Muscle of arm (tissue), 14 donors: ENCODE measurements around the gene BIN2. TPM values are rescaled to one million over a fixed set of nuclear protein-coding genes. Genes with fewer than 3 reads are reported as not detected.

ENCODE experiments used
- DNase-seq: peaks from one replicate; pipeline ENCODE4 v3.0.0-alpha.2; 2013
- long read RNA-seq, 11 donors: transcript quantifications; one replicate each; lab custom pipeline, GENCODE V29; 2026
- polyA plus RNA-seq, 12 donors: library from polyadenylated mRNA; unstranded; fragments of 120-200 nt; gene quantifications; one replicate each; pipeline ENCODE4 v1.2.1, GENCODE V29; 2013; ENCODE audit not compliant: insufficient read length in 12 of 12

Gene BIN2
- 10 to 100 TPM in 1 of 12 donors, 1 to 10 TPM in 9, not detected in 2; 1.7 to 11.7 (median 2.3) TPM for polyA plus RNA-seq
- long read RNA-seq, donor 1, result 0 reads
- long read RNA-seq, donor 2, result 0 reads
- long read RNA-seq, donor 3, result 0 reads
- long read RNA-seq, donor 4, result 0 reads
- long read RNA-seq, donor 5, result 0 reads
- long read RNA-seq, donor 6, result 0 reads
- long read RNA-seq, donor 7, result 0 reads
- long read RNA-seq, donor 8, result 0 reads
- long read RNA-seq, donor 9, partial matches to known transcripts, result 0 of 1 reads
- long read RNA-seq, donor 9, other reads (novel, unspliced or antisense), result 0 of 1 reads
- long read RNA-seq, donor 10, partial matches to known transcripts, result 0 of 1 reads
- long read RNA-seq, donor 10, other reads (novel, unspliced or antisense), result 0 of 1 reads
- long read RNA-seq, donor 11, result 0 reads

DNA sequence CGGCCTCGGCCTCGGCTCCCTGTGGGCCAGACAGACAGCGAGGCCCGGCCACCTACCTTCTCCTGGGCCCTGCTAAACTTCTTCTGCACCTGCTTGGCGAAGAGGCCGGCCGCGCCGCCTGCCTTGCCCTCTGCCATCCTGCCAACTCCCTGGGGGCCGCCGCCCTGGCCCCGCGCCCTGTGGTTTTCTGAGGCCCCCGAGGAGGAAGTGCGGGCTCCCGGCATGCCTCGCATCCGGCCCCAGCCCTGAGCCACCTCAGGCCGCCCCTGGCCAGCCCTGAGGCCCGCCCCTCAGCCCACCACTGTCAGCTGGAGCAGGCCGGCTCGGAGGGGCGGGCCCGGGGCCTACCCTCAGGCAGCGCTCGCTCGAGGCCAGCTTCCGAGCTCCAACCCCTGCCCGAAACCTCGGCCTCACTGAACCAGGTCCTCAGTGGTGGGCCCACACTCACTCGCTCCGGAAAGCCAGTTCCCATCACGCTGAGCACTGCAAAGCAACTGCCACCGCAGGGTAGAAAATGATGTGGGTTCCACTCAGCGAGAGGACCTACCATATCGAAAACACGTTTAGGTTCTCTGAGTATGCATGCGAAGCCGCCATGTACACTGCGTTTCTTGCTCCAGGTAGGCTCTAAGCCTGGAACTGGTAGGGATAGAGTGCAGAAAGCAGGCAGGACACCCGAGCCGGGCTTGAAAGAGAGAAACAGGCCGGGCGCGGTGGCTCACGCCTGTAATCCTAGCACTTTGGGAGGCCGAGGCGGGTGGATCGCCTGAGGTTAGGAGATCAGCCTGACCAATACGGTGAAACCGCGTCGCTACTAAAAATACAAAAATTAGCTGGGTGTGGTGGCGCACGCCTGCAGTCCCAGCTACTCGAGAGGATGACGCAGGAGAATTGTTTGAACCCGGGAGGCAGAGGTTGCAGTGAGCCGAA, at the start of gene BIN2:
Gene BIN2, minus strand, starts transcription at position 209 of the 930 bp plus-strand sequence. Its CDS starts 72 bp downstream, at position 137.
- DNase-seq, result no peak

DNA sequence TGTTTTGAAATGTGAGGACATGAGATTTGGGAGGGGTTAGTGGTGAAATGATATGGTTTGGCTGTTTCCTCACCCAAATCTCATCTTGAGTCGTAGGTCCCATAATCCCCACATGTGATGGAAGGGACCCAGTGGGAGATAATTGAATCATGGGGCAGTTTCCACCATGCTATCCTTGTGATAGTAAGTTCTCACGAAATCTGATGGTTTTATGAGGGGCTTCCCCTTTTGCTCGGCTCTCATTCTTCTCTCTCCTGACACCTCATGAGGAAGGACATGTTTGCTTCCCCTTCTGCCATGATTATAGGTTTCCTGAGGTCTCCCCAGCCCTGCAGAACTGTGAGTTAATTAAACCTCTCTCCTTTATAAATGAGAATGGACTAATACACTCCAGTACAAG, 49.2 kb upstream of the BIN2 start:
- no peak for DNase-seq

DNA sequence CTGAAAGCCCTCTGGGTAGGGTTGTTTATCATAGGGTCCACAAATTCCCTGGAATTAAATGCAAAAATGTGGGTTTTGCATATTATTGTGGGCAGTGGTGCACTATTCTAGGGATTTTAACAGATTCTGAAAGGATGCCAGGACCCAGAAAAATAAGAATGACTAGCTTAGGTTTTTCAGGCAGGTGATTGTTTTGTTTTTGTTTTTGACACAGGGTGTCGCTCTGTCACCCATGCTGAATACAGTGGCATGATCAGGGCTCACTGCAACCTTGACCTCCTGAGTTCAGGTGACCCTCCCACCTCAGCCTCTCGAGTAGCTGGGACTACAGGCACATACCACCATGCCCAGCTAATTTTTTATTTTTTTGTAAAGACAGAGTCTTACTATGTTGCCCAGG, 48.0 kb upstream of the BIN2 start:
- no peak for DNase-seq

DNA sequence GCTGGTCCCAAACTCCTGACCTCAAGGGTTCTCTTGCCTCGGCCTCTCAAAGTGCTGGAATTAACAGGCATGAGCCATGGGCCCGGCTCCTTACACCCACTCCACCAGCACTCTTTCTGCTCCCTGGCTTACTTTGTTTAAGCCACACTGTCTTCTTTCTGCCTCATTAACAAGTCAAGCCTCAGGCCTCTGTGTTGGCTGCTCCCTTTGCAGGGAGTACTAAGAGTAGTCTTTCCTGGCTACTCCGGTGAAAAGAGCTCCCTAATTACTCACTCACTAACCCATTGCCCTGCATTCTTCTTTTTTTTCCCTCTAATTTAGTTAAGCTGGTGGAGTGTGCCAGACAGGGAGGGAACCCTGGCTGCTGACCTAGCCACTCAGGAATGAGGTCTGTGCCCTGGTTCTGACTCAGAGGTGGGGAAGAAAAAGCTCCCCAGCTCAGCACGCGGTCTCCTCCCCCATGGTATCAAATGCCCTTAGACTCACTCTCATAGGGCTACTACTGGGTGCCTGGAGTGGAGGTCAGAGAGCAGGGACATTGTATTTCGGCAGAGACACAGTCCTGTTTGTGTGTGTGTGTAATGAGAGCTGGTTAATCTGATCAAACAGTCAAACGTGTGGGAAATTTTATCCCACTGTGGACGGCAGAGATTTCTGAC, 47.5 kb upstream of the BIN2 start:
- DNase-seq, result no peak

DNA sequence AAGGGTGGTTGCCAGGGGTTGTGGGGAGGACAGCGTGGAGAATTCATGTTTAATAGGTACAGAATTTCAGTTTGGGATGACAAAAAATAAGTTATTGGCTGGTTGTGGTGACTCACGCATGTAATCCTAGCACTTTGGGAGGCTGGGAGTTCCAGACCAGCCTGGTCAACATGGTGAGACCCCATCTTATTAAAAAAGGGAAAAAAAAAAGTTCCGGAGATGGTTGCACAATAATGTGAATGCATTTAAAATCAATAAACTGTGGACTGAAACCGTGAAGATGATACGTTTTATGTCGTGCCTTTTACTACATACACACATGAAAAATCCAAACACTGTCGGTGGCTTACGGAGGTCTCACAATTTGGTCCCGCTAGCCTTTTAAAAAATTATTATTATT, 46.7 kb upstream of the BIN2 start:
- no peak for DNase-seq

DNA sequence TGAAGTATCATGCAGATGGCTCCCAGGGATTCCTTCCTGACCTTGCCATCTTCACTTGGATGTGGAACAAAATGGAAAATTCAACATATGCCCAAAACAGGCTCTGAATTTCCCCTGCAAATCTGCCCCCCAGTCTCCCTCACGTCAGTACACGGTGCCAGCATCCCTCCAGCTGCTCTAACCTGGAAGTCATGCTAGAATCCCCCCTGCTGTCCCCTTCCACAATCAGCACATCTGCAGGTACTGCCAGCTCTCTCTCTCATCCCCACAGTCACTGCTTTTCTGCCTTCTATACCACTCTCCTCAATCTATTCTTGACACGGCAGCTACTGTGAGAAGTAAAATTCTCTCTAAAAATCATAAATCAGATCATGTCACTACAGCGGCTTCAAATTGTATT, 45.6 kb upstream of the BIN2 start:
- DNase-seq, result no peak

DNA sequence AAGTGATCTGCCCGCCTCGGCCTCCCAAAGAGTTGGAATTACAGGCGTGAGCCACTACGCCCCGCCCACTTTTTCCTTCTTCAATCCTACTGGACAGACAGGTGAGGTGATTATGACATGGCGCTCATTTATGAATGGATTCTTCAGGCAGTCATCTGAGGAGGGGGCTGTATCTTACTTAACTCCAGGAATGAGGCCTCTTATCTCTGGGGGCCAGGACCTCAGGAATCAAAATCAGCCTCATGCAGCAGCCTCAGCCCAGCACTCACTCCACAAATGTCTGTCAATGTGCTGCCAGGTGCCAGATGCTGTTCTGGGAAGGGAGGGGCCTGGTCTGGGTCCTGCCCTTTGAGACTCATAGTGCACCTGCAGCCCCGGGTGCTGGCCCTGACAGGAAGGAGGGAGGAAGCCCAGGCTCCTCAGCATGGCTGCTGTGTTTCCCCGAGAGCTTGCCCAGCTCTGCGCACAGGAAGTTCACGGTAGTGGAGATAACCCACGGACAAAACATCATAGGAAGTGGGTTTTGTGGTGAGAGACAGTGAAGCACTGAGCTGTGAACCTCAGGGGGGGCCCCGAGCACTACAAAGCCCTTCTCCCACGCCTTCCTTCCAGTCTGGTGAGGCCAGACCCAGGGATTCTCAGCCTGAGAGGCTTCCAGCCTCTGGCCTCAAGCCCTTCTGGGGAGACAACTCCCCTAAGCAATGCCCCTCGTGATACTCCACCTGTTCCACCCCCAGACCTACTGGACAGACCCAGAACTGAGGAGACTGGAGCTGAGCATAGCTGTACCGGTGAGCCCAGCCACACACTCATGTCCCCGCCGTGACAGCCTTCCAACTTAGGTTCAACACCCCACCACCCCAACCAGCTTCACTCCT, 44.9 kb upstream of the BIN2 start:
- no peak for DNase-seq

DNA sequence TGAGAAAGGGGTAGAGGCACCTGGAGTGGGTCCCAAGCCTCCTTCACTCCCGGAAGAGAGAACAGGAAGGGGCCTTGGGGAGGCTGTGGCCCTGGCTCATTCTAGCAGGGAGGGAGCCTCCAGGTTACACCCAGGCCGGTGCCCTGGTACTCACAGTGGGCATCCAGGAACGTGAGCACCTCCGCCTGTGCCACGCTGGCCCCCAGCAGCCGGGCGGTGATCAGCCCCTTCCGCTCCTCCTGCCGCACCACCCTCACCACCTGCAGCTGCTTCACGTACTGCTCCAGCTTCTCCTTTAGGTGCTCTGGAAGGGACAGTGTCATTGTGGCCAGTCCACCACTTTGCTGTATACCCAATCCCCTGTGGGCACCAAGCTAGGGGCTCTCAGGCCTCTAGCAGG, 41.3 kb upstream of the BIN2 start:
- no peak for DNase-seq

DNA sequence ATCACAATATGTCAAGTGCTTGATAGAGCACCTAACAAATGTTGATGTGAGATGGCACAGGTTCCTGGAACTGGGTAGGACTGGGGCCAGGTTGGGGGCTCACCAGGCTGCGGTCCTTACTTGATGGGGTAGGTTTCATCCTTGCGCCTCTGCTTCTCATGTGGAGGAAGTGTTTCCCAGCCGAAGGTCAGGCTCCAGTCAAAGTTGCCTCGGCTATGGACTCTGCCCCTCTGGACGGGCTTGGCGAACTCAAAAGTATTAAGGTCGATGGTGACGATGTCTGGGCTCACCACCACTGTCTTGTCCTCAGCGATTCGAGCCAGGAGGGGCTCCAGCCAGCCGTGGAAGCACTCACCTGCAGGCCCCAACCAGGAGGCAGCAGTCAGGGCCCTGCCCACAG, 40.0 kb upstream of the BIN2 start:
- DNase-seq, result no peak

DNA sequence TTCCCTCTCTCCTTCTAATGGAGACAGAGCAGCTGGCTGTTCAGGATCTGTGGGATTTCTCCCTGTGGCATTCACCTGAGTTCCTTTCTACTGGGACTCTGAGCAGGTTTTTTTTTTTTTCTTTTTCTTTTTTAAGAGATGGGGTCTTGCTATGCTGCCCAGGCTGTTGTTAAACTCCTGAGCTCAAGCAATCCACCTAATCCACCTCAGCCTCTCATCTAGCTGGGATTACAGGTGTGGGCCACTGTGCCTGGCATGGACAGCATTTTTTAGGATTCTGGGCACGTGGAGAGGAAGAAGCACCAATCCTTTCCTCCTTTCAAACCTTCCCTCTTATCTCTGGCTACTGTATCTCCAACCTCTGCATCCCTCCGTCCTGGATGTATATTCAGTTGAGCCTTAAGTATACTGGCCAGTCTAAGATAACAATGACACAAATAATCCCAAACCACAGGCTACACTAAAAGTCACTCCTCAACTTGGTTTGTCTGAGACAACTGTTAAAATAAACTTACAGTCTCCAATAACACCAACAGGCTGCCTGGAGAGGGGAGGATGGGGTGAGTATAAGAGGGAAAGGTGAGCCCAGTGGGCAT, 38.9 kb upstream of the BIN2 start:
- DNase-seq, result no peak

DNA sequence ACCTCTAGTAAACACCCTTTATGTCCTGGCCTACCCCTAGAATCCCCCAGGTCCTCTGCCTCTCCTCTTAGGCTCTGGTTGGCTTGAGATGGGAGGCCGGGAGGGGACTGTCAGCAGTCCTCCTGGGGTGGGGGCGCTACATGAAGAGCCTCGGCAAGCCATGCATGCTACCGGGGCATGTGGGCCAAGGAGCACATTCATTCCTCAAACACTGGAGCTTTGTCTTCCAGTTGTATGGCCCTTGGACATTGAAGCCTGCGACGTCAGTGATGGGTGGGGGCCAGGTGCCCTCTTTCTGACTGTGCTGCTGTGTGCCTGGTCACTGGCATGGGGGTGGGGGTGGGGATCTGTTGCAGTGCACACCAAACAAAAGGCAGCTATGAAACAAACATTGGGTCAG, 38.3 kb upstream of the BIN2 start:
- DNase-seq, result no peak

DNA sequence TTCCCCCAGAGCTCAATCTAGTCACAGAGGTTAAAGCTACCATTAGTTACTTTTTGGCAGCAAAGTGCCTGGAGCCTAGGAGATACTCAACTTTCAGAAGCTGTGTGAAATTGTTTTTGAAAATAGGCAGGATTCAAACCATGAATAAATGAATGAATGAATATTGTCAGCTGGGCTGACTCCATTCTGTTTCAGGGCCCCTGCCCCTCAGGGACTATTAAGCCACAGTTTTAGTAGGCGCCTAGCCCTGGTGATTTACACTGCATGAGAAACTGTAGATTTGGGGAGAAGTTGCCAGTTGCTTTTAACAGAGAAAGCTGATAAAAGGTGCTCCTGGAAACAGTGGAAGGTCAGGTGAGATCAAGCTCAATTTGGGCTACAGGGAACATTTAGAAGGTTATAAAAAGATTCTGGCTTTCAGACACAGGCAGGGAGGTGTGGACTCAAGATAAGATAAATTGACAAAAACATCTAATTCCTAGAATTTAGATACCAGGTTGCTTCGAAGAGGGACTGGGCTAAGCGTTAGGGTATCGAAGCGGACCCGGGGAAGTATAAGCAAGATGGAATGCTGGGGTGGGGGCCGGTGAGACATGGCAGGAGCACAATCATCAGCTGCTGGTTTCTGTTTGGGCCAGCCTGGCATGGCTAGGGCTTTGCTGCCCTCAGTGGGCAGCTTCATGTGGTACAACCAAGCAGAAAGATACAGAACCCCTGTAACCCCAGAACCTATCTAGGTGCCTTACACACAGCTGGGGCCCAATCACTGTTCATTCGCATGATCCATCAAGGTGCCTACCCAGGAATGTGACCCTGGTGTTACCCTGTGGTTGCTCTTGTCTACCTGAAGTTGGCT, 37.4 kb upstream of the BIN2 start:
- no peak for DNase-seq

DNA sequence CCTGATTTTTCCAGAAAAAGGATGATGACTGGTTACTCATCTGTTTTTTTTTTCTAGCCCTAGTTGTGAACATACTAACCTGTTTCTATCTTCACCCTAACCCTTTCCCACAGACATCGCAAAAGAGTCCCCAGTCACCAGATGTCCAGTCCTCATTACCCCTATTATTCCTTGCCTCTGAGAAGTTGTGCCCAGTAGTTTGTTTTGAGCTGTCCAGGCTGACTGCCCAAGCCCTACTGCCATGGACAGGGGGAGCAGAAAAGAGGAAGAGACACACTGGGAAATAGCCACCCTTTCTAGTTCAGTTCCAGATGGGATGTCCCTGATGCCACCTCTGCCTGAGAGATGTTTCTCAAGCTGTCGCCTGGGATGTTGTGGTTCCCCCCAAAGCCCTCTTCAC, 36.3 kb upstream of the BIN2 start:
- no peak for DNase-seq

DNA sequence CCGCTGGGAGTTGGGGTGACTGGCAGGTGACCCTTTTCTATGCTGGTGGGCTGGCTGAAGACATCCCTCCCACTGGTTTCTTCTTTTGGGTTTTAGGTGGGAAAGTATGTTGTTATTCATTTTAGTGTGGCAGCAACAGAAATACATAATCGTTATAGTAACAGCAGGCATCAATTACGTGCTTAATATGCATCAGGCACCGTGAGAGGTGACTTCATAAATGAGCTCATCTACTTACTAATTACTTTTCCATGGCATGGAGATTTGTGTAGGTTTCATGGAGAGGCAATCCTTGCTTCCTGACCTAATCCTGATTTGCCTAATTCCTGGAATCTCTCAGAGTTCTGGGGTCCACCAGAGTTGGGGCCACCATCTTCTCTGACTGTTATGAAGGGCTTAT, 35.9 kb upstream of the BIN2 start:
- DNase-seq, result no peak

DNA sequence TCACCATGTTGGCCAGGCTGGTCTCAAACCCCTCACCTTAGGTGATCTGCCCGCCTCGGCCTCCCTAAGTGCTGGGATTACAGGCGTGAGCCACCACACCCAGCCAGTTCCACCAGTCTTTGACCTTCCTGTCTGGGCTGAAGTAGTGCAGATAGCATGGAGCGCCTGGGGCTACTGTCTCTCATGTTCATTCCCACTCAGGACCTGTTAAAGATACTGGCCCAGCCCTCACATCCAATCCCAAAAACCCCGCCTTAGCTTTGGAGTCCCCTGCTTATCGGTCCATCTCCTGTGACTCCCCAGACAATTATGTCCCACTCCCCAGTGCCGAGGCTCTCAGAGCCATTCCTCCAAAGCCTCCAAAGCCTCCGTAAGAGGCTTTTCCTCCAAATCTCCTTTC, 34.5 kb upstream of the BIN2 start:
- DNase-seq, result no peak

DNA sequence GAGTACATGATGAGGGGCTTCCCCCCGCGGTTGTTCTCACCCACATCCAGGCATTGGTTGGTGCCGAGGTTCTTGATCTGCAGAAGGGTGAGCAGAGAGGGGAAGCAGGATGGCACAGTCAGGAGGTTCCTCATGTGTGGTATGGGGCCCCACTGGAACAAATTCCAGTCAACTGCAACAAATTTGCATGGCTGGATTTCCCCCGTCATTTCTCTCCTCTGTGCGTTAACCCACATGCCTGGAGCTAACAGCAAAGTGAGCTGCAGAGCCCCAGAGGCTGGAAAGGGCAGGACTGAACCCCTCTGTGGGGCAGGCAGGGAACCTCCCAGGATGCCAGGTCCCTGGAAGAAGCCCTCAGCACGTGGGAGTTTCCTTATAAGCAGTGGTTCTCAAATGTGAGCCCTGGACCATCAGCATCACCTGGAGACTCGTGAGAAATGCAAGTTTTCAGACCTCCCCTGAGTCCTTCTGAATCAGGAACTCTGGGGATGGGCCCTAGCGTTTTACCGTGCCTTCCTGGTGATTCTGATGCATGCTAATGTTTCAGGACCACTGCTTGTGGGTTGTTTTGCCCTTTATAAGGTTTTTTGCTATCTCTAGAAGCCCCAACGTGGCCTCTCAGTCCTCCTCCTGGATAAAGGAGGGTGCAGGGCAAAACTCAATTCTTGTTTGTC, 33.5 kb upstream of the BIN2 start:
- no peak for DNase-seq

DNA sequence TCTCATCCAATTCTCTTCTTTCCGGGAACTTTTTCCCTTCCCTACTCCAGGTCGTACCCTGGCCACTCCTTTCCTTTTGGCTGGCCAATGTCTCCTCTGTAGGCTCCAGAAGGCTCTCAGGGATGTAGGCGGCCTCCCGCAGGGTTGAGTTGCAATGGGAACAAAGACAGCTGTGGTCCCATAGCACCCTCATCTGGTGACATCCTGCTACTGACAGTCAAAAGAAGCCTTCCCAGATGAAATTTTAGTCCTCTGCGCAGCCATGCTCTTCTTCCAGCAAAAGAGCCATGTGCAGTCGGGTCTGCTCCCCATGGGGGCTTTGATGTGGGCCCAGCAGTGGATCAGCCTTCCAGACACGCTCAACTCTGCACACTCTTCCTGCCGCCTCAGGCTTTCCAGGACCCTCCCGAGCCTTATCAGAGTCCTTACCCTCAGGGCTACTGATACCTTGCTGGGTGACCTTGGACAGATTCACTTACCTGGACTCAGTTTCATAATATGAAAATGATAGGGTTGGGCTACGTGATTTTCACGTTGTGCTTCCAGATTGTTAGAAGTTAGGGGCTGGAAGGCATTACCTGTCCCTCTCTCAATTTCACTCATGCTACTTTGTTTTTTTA, 28.0 kb upstream of the BIN2 start:
- no peak for DNase-seq

DNA sequence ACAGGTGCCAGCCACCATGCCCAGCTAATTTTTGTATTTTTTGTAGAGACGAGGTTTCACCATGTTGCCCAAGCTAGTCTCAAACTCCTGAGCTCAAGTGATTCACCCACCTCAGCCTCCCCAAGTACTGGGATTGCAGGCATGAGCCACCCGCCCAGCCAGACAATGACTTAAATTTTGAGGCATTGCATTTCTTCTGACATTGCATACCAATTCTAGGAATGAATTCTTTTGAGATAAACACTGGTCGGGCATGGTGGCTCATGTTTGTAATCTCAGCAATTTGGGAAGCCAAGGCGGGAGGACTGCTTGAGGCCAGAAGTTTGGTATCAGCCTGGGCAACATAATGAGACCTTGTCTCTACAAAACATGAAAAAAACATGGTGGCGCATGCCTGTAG, 25.1 kb upstream of the BIN2 start:
- no peak for DNase-seq

DNA sequence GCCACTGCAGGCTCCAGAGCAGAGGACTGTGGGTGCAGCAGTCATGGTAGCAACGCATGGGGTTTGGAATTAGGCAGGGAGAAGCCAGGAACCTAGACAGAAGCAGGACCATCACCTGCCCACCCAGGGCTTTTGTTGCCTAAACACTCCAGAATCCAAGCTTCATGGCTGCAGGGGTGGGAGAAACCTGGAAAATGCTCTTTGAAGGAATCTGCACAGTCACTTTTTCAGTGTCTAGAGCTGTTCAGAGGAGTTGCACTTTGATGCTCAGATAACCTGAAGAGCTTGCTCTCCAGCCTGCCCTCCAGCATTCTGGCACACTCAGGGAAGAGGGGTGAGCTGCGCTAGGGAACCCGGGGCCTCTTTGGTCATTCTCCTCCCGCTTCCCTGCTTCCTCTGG, 24.1 kb upstream of the BIN2 start:
- DNase-seq, result no peak
